Measurements from ENCODE around the gene ZNF446. TPM values are rescaled to one million over a fixed set of nuclear protein-coding genes. Genes with fewer than 3 reads are reported as not detected.

The ZNF446 gene
- total and polyA plus RNA-seq, 9 of the 15 experiments (the other 6 are each of a cell fraction or from before 2014, with no cell fraction given): 0.07 to 4.8 (median 1.2) TPM

DNA sequence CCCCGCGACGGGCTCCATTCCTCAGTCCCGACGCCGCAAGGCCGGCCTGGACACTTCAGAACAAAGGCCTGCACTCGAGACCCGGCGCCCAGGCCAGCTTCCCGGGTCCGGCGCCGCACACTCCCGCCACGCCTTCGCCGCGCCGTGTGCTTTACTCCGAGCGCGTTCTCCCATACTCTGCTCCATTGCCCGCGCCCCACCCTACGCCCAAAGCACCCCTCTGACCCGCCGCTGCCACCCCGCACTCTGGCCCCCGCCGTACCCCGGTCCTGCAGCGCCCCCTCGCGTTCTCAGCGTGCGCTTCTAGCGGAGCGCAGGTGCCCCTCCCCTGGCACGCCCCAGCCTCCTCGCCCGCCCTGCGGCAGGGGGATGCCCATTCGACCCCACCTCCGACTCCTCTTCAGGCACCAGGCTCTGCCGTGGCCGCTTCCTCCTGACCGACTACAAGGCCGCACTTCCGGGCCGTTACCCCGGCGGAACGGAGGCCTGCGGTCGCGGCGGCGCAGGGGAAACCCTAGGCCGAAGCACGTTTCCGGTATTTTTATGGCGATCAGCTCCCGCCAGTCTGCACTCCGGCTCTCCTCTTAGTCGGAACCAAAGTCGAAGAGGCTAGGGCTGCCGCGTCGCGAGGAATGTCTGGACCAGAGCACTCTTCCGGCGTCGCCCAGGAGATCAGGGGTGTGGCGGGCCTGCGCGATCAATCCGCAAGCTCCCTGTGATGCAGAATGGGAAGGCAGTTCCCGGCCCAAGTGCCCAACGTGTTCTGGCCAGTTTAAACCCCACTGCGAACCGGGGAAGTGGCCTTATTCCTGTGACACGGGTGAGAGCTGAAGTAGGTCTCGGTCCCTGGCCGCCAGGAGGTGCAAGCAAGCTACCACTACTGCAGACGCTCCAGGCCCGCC is 43.5 kb downstream of the ZNF446 start, which contains the start of gene ZBTB45 (continued):
- TF ChIP-seq, protein P1, sequence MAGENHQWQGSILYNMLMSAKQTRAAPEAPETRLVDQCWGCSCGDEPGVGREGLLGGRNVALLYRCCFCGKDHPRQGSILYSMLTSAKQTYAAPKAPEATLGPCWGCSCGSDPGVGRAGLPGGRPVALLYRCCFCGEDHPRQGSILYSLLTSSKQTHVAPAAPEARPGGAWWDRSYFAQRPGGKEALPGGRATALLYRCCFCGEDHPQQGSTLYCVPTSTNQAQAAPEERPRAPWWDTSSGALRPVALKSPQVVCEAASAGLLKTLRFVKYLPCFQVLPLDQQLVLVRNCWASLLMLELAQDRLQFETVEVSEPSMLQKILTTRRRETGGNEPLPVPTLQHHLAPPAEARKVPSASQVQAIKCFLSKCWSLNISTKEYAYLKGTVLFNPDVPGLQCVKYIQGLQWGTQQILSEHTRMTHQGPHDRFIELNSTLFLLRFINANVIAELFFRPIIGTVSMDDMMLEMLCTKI (IDR thresholded peaks at IDR 0.05; ENCODE audit: partially characterized antibody): no peak
- TF ChIP-seq RHOXF2B (CRISPR knock-in tag; conservative IDR thresholded peaks at IDR 0.05) (no peak), ARID2 (IDR thresholded peaks at IDR 0.05) (peak; percentile 90), MTA3 (IDR thresholded peaks at IDR 0.05; ENCODE audit: borderline replicate concordance) (peak; percentile 95), ZNF551 (CRISPR knock-in tag; IDR thresholded peaks at IDR 0.05) (no peak), BCL6 (CRISPR knock-in tag; IDR thresholded peaks at IDR 0.05) (no peak; the same call in 1 of the 2 replicates), TCF3 (CRISPR knock-in tag; IDR thresholded peaks at IDR 0.05) (peak; percentile 54), POLR3A (IDR thresholded peaks at IDR 0.05; ENCODE audit: borderline replicate concordance, extremely low read depth, insufficient read depth, insufficient read length) (no peak), HDGF (IDR thresholded peaks at IDR 0.05) (no peak), CEBPG (CRISPR knock-in tag; IDR thresholded peaks at IDR 0.05) (no peak), CEBPG (tag; conservative IDR thresholded peaks at IDR 0.05 in 1 of 2, IDR thresholded peaks at IDR 0.05 in 1 of 2) (no peak), RAD51 (IDR thresholded peaks at IDR 0.05; ENCODE audit: borderline replicate concordance, low read depth) (no peak), U2AF1 (optimal IDR thresholded peaks at IDR 0.05; ENCODE audit: low read depth, low read length) (no peak)
- TF ChIP-seq, protein P2, sequence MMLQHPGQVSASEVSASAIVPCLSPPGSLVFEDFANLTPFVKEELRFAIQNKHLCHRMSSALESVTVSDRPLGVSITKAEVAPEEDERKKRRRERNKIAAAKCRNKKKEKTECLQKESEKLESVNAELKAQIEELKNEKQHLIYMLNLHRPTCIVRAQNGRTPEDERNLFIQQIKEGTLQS (IDR thresholded peaks at IDR 0.05): no peak
- TF ChIP-seq, protein P2 (CRISPR knock-in tag; conservative IDR thresholded peaks at IDR 0.05): peak; percentile 49; the same call in 1 of the 2 replicates
- TF ChIP-seq, protein P3, sequence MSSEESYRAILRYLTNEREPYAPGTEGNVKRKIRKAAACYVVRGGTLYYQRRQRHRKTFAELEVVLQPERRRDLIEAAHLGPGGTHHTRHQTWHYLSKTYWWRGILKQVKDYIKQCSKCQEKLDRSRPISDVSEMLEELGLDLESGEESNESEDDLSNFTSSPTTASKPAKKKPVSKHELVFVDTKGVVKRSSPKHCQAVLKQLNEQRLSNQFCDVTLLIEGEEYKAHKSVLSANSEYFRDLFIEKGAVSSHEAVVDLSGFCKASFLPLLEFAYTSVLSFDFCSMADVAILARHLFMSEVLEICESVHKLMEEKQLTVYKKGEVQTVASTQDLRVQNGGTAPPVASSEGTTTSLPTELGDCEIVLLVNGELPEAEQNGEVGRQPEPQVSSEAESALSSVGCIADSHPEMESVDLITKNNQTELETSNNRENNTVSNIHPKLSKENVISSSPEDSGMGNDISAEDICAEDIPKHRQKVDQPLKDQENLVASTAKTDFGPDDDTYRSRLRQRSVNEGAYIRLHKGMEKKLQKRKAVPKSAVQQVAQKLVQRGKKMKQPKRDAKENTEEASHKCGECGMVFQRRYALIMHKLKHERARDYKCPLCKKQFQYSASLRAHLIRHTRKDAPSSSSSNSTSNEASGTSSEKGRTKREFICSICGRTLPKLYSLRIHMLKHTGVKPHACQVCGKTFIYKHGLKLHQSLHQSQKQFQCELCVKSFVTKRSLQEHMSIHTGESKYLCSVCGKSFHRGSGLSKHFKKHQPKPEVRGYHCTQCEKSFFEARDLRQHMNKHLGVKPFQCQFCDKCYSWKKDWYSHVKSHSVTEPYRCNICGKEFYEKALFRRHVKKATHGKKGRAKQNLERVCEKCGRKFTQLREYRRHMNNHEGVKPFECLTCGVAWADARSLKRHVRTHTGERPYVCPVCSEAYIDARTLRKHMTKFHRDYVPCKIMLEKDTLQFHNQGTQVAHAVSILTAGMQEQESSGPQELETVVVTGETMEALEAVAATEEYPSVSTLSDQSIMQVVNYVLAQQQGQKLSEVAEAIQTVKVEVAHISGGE (CRISPR knock-in tag; IDR thresholded peaks at IDR 0.05): peak; percentile 98 to 99 (median 98)
- TF ChIP-seq, protein P4, sequence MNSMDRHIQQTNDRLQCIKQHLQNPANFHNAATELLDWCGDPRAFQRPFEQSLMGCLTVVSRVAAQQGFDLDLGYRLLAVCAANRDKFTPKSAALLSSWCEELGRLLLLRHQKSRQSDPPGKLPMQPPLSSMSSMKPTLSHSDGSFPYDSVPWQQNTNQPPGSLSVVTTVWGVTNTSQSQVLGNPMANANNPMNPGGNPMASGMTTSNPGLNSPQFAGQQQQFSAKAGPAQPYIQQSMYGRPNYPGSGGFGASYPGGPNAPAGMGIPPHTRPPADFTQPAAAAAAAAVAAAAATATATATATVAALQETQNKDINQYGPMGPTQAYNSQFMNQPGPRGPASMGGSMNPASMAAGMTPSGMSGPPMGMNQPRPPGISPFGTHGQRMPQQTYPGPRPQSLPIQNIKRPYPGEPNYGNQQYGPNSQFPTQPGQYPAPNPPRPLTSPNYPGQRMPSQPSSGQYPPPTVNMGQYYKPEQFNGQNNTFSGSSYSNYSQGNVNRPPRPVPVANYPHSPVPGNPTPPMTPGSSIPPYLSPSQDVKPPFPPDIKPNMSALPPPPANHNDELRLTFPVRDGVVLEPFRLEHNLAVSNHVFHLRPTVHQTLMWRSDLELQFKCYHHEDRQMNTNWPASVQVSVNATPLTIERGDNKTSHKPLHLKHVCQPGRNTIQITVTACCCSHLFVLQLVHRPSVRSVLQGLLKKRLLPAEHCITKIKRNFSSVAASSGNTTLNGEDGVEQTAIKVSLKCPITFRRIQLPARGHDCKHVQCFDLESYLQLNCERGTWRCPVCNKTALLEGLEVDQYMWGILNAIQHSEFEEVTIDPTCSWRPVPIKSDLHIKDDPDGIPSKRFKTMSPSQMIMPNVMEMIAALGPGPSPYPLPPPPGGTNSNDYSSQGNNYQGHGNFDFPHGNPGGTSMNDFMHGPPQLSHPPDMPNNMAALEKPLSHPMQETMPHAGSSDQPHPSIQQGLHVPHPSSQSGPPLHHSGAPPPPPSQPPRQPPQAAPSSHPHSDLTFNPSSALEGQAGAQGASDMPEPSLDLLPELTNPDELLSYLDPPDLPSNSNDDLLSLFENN (IDR thresholded peaks at IDR 0.05; ENCODE audit: low read depth in 2 of 2, low read length in 2 of 2): peak in 1 of 2 experiments; percentile 56; a peak in 1 of 4 replicates
